GM12878 (cell line): ENCODE measurements around the gene RAB31. TPM values are rescaled to one million over a fixed set of nuclear protein-coding genes. Genes with fewer than 3 reads are reported as not detected.

Source experiments
- ATAC-seq: fragments of 200-7000 bp; cut with Tn5 transposase; 3 replicates; pipeline ENCODE4 v1.9.1; 2020; ENCODE audit warnings: mild to moderate bottlenecking, moderate library complexity
- BruUV-seq: library from RNA; stranded (reverse); fragments of 400-500 nt; replicated peaks from 2 replicates; lab custom pipeline; 2021; lab: Mats Ljungman, UMichigan
- CTCF ChIA-PET: fragments of 300-600 bp; sonication (Branson Sonifier 250); formaldehyde crosslinking; extraction: SDS; loops from one replicate; lab custom pipeline; 2021; ENCODE audit warnings: inconsistent platforms; lab: Yijun Ruan, JAX
- POLR2A ChIA-PET: fragments of 350-600 bp; formaldehyde crosslinking; extraction: SDS; loops from one replicate; lab custom pipeline; 2021; ENCODE audit warnings: inconsistent platforms; lab: Charles Lee
- RAD21 ChIA-PET: fragments of 300-600 bp; sonication (Branson Sonifier 250); formaldehyde crosslinking; loops from one replicate; lab custom pipeline; 2023; ENCODE audit warnings: antibody characterized with exemption; ENCODE audit not compliant: unreplicated experiment; lab: Charles Lee
- SMC1A ChIA-PET: fragments of 300-600 bp; sonication (Branson Sonifier 250); formaldehyde crosslinking; loops from one replicate; lab custom pipeline; 2023; ENCODE audit not compliant: unreplicated experiment, uncharacterized antibody; lab: Charles Lee
- DNase-seq: peaks from one replicate; pipeline ENCODE4 v3.0.0-alpha.2; 2011; ENCODE audit warnings: low read depth, low spot score
- FAIRE-seq: peaks from 3 replicates; lab custom pipeline; 2011; peaks lifted over from hg19 to GRCh38; lab: Jason Lieb, UNC
- H2AFZ ChIP-seq: 2 replicates; pipeline ENCODE4 v1.6.0; 2011; ENCODE audit warnings: low read depth, low read length, control low read depth; ENCODE audit not compliant: control insufficient read depth
- H3K27ac ChIP-seq: 2 replicates; pipeline ENCODE4 v1.5.1; 2011; ENCODE audit warnings: control low read depth; ENCODE audit not compliant: control insufficient read depth, insufficient read depth
- H3K27me3 ChIP-seq, 2 experiments: replicated peaks in 1 of 2; 2 replicates each; pipeline versions ENCODE4 v1.6.0 to v1.6.1; 2011; ENCODE audit warnings: low read length in 1 of 2; ENCODE audit not compliant: control insufficient read depth in 2 of 2, insufficient read depth in 2 of 2
- H3K36me3 ChIP-seq, 2 experiments: 2 replicates each; pipeline ENCODE4 v1.5.1; 2011; ENCODE audit warnings: low read length in 1 of 2; ENCODE audit not compliant: control insufficient read depth in 2 of 2, insufficient read depth in 2 of 2
- H3K4me1 ChIP-seq: 2 replicates; pipeline ENCODE4 v1.6.1; 2011; ENCODE audit warnings: mild to moderate bottlenecking, low read length, moderate library complexity, mixed read lengths; ENCODE audit not compliant: control insufficient read depth, insufficient read depth
- H3K4me2 ChIP-seq: 2 replicates; pipeline ENCODE4 v1.6.0; 2011; ENCODE audit warnings: control low read depth; ENCODE audit not compliant: control insufficient read depth, insufficient read depth
- H3K4me3 ChIP-seq: fragments of 200-600 bp; sonication (generic); 2 replicates; pipeline ENCODE4 v1.5.1; 2016
- H3K79me2 ChIP-seq: 2 replicates; pipeline ENCODE4 v1.6.0; 2011; ENCODE audit warnings: low read length; ENCODE audit not compliant: control insufficient read depth, insufficient read depth
- H3K9ac ChIP-seq: 2 replicates; pipeline ENCODE4 v1.8.0; 2011; ENCODE audit warnings: low read length, control low read depth, mixed read lengths; ENCODE audit not compliant: control insufficient read depth, insufficient read depth
- H3K9me3 ChIP-seq: replicated peaks from 3 replicates; pipeline ENCODE4 v1.5.1; 2011; ENCODE audit warnings: mild to moderate bottlenecking, low read length; ENCODE audit not compliant: control insufficient read depth, insufficient read depth
- H4K20me1 ChIP-seq: 2 replicates; pipeline ENCODE4 v1.6.0; 2011; ENCODE audit not compliant: control insufficient read depth, insufficient read depth
- CHD2 ChIP-seq: IDR thresholded peaks from 2 replicates; pipeline ENCODE4 v1.6.1; 2011; ENCODE audit warnings: low read depth, low read length, improper control_type of control experiment, borderline replicate concordance
- JUNB ChIP-seq: IDR thresholded peaks from 2 replicates; pipeline ENCODE4 v1.6.1; 2016; ENCODE audit warnings: antibody characterized with exemption, mild to moderate bottlenecking
- SREBF2 ChIP-seq: IDR thresholded peaks from 2 replicates; pipeline ENCODE4 v1.6.1; 2012; ENCODE audit warnings: mild to moderate bottlenecking, low read length
- YY1 ChIP-seq: IDR thresholded peaks from 2 replicates; pipeline ENCODE4 v1.6.1; 2011; ENCODE audit warnings: low read depth, mild to moderate bottlenecking, low read length
- WGBS: methylation state at CpG from one replicate; pipeline ENCODE4 v1.1.6; 2016; ENCODE audit warnings: low lambda C conversion rate; ENCODE audit not compliant: insufficient replicate concordance, insufficient coverage; ENCODE audit errors: missing lambda C conversion rate; 5-methylcytosine and 5-hydroxymethylcytosine counted together
- in situ Hi-C: fragments of 300-500 bp; cut with MboI; formaldehyde crosslinking; loops from 9 replicates; pipeline ENCODE4 v1.14.3; 2018; ENCODE audit warnings: mixed read lengths
- intact Hi-C: fragments of 100-400 bp; cut with micrococcal nuclease; formaldehyde crosslinking; loops from one replicate; pipeline ENCODE4 v1.14.2; 2022; ENCODE audit not compliant: unreplicated experiment
- polyA plus RNA-seq, 11 experiments: library from polyadenylated mRNA; depleted of rRNA in 4 of 11; unstranded in 6 of 11; stranded (reverse) in 5 of 11; fragments of >200 nt; fragmentation: Nextera tagmentation in 4 of 11; fragmentation: Illumina TruSeq in 1 of 11; extraction: Ambion mirVana in 4 of 11; extraction: Trizol in 1 of 11; gene quantifications; 1 replicate in 1 of 11; 2 replicates in 10 of 11; pipeline versions ENCODE4 v1.2.1 to v1.2.3, GENCODE V29; 2011 to 2016; ENCODE audit warnings: inconsistent platforms in 2 of 11, missing spikeins in 2 of 11, low read depth in 1 of 11
- total RNA-seq, 4 experiments: library from RNA; depleted of rRNA in 3 of 4; stranded (reverse); fragments of >200 nt in 3 of 4; fragmentation: Illumina TruSeq in 1 of 4; extraction: Trizol in 1 of 4; gene quantifications; 2 replicates each; pipeline versions ENCODE4 v1.2.1 to v1.2.3, GENCODE V29; 2013 to 2021
- TF ChIP-seq, protein P1 (sequence below): fragments of 450-650 bp; IDR thresholded peaks from 2 replicates; pipeline ENCODE4 v1.6.1; 2014; ENCODE audit warnings: mild to moderate bottlenecking
- TF ChIP-seq, protein P2 (sequence below): fragments of 450-650 bp; IDR thresholded peaks from 2 replicates; pipeline ENCODE4 v1.6.1; 2017; ENCODE audit warnings: low read depth, mild to moderate bottlenecking, moderate library complexity

RAB31 gene
- total and polyA plus RNA-seq, 10 of the 15 experiments (the other 5 are each of a cell fraction or from before 2014, with no cell fraction given): 0.80 to 23.3 (median 12.2) TPM

DNA sequence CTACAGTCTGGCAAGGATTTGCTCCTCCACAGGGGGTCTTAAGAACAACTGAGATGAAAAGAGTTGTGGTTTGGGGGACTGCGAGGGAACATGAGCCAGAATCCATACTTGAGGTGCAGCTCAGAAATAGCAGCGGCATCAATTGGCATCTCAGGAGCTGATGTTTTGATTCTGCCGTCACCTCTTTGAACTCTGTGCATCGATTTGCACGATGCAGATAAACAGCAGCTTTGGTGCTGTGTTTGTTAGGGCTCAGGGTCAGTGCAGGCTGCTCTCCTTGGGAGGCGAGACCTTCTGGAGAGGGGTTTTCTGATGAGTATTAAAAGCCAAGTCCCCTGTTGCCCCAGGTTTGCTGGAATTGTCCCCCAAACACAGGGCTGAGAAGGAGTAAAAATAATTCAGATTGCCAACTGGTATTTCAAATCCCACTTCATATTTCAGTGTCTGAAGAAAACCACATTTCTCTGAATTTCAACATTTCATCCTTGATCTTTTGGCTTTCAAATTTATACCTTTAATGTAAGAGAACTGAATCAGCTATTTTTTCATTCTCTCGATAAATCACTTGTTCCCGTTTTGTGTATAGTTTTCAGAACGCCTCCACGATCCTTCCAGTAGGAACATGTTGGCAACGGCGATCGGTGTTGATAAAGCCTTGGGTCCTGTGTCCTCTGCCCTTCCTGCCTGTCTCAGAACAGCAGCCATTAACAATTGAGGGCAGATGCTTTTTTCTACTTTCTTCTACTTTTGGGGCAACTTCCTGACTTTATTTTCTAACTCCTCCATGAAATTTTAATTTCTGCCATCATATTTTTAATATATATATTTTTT is 65.0 kb downstream of the RAB31 start:
- DNase-seq: no peak
- ChIA-PET RAD21 (no interaction called here), SMC1A (interaction anchor here (0.9 kb wide), 1 partner anchor 393 kb away, joined by 3 read pairs; no protein-coding TSS in a partner anchor), POLR2A (no interaction called here), CTCF (interaction anchor here (0.6 to 1.6 kb wide), 3 partner anchors 163 to 687 kb away, joined by 3 to 4 read pairs (median 3); no protein-coding TSS in a partner anchor)
- no peak overlapping the region for H3K27ac ChIP-seq
- no peak overlapping the region for H3K4me3 ChIP-seq
- no peaks in the 10 kb centered on the region for H3K79me2 ChIP-seq
- no peak overlapping the region for H3K4me2 ChIP-seq
- no peak for ATAC-seq
- in situ Hi-C loops: no loop called here
- 98% methylated on average over 13 of the region's 13 CpGs for WGBS
- H3K9ac ChIP-seq: no peak overlapping the region
- H3K9me3 ChIP-seq: no peaks in the 10 kb centered on the region
- H3K27me3 ChIP-seq: no peaks in the 10 kb centered on the region
- BruUV-seq: no TSS peak
- no peak for FAIRE-seq
- intact Hi-C loops: no loop called here
- no peak overlapping the region for H2AFZ ChIP-seq
- H3K36me3 ChIP-seq: no peaks in the 10 kb centered on the region
- H4K20me1 ChIP-seq: no peaks in the 10 kb centered on the region
- TF ChIP-seq YY1 (no peak), JUNB (no peak), CHD2 (no peak), SREBF2 (no peak)
- TF ChIP-seq, protein P1, sequence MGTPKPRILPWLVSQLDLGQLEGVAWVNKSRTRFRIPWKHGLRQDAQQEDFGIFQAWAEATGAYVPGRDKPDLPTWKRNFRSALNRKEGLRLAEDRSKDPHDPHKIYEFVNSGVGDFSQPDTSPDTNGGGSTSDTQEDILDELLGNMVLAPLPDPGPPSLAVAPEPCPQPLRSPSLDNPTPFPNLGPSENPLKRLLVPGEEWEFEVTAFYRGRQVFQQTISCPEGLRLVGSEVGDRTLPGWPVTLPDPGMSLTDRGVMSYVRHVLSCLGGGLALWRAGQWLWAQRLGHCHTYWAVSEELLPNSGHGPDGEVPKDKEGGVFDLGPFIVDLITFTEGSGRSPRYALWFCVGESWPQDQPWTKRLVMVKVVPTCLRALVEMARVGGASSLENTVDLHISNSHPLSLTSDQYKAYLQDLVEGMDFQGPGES: no peak
- TF ChIP-seq, protein P2, sequence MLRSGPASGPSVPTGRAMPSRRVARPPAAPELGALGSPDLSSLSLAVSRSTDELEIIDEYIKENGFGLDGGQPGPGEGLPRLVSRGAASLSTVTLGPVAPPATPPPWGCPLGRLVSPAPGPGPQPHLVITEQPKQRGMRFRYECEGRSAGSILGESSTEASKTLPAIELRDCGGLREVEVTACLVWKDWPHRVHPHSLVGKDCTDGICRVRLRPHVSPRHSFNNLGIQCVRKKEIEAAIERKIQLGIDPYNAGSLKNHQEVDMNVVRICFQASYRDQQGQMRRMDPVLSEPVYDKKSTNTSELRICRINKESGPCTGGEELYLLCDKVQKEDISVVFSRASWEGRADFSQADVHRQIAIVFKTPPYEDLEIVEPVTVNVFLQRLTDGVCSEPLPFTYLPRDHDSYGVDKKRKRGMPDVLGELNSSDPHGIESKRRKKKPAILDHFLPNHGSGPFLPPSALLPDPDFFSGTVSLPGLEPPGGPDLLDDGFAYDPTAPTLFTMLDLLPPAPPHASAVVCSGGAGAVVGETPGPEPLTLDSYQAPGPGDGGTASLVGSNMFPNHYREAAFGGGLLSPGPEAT: no peak
- no peaks in the 10 kb centered on the region for H3K4me1 ChIP-seq
